HEK293 (cell line): ENCODE results near the gene OPN4.

Source experiments
- CTCF ChIP-seq: fragments of 450-650 bp; formaldehyde crosslinking; IDR thresholded peaks from 2 replicates; pipeline ENCODE4 v1.5.1; 2016; ENCODE audit warnings: missing biosample characterization, missing genetic modification characterization
- KLF9 ChIP-seq: fragments of 450-650 bp; formaldehyde crosslinking; IDR thresholded peaks from 2 replicates; pipeline ENCODE4 v1.5.1; 2016; ENCODE audit warnings: missing biosample characterization, missing genetic modification characterization, low read depth
- REST ChIP-seq: fragments of 450-650 bp; formaldehyde crosslinking; IDR thresholded peaks from 2 replicates; pipeline ENCODE4 v1.5.1; 2016; ENCODE audit warnings: missing biosample characterization, missing genetic modification characterization
- SP2 ChIP-seq: fragments of 450-650 bp; formaldehyde crosslinking; IDR thresholded peaks from 2 replicates; pipeline ENCODE4 v1.5.1; 2016; ENCODE audit warnings: missing biosample characterization, missing genetic modification characterization
- ZNF324 ChIP-seq: fragments of 450-650 bp; formaldehyde crosslinking; IDR thresholded peaks from 2 replicates; pipeline ENCODE4 v1.5.1; 2016; ENCODE audit warnings: missing biosample characterization, missing genetic modification characterization
- ZNF513 ChIP-seq: fragments of 450-650 bp; IDR thresholded peaks from 2 replicates; pipeline ENCODE4 v1.5.1; 2018; ENCODE audit warnings: missing biosample characterization, missing genetic modification characterization
- ZNF596 ChIP-seq: fragments of 450-650 bp; IDR thresholded peaks from 2 replicates; pipeline ENCODE4 v1.5.0; 2018; ENCODE audit warnings: missing biosample characterization, mild to moderate bottlenecking, missing genetic modification characterization, moderate library complexity

- TF ChIP-seq ZNF513: no peak
- TF ChIP-seq REST (tag by site-specific recombination): no peak
- no peak for TF ChIP-seq SP2
- no peak for TF ChIP-seq CTCF
- no peak for TF ChIP-seq ZNF324 (tag by site-specific recombination)
- no peak for TF ChIP-seq KLF9 (tag by site-specific recombination)
- no peak for TF ChIP-seq ZNF596 (tag by site-specific recombination)
Observed at GRCh38 chr10:86667421-86668181, 13.3 kb downstream of the OPN4 start.
